Astrocyte (in vitro differentiated cells and primary cell): Measurements from ENCODE around the gene KCNQ1.

Experiments
- EZH2 ChIP-seq: IDR thresholded peaks from 2 replicates; pipeline ENCODE4 v1.6.1; 2012; ENCODE audit warnings: mild to moderate bottlenecking, low read length, inconsistent platforms; ENCODE audit not compliant: insufficient read depth
- TF ChIP-seq, protein P1 (sequence below): IDR thresholded peaks from 2 replicates; pipeline ENCODE4 v1.5.1; 2011; ENCODE audit warnings: low read depth, mild to moderate bottlenecking, inconsistent platforms, low read length, moderate library complexity; ENCODE audit not compliant: insufficient read depth

DNA sequence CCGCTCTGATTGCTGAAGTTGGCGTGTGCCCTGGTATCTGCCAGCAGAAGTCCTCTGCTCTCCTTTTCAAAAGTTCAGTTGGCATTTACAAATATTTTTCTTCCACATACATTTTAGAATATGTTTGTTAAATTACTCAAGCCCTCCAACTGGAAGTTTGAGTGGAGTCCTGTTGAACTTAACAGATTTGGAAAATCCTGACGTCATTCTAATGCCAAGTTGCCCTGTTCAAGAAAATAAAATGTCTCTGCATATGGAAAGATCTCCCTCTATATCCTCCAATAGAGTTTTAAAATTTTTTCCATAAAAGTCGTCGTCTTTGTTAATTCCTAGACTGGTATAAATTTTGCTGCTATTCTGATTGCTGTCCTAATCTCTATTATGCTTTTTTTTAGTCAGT lies 251.6 kb downstream of the KCNQ1 start:
- TF ChIP-seq, protein P1, sequence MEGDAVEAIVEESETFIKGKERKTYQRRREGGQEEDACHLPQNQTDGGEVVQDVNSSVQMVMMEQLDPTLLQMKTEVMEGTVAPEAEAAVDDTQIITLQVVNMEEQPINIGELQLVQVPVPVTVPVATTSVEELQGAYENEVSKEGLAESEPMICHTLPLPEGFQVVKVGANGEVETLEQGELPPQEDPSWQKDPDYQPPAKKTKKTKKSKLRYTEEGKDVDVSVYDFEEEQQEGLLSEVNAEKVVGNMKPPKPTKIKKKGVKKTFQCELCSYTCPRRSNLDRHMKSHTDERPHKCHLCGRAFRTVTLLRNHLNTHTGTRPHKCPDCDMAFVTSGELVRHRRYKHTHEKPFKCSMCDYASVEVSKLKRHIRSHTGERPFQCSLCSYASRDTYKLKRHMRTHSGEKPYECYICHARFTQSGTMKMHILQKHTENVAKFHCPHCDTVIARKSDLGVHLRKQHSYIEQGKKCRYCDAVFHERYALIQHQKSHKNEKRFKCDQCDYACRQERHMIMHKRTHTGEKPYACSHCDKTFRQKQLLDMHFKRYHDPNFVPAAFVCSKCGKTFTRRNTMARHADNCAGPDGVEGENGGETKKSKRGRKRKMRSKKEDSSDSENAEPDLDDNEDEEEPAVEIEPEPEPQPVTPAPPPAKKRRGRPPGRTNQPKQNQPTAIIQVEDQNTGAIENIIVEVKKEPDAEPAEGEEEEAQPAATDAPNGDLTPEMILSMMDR: no peak
- no peak for TF ChIP-seq EZH2
